WTC11 (cell line): ENCODE measurements around the gene CHN1. TPM values are rescaled to one million over a fixed set of nuclear protein-coding genes. Genes with fewer than 3 reads are reported as not detected.

Source experiments
- ATAC-seq: fragments of 200-7000 bp; cut with Tn5 transposase; 2 replicates; pipeline ENCODE4 v1.10.0; 2021; ENCODE audit warnings: mild to moderate bottlenecking, moderate library complexity
- CTCF ChIA-PET: fragments of 300-600 bp; sonication (Branson Sonifier 250); formaldehyde crosslinking; loops from one replicate; lab custom pipeline; 2021; ENCODE audit warnings: antibody characterized with exemption; lab: Charles Lee
- POLR2A ChIA-PET: fragments of 350-600 bp; sonication (Branson Sonifier 250); formaldehyde crosslinking; loops from one replicate; lab custom pipeline; 2021; ENCODE audit warnings: antibody characterized with exemption; lab: Charles Lee
- DNase-seq: peaks from one replicate; pipeline ENCODE4 v3.0.0; 2021; ENCODE audit warnings: low spot score
- H3K27ac Mint-ChIP-seq: 2 replicates; pipeline ENCODE4 v1.8.0; 2021; ENCODE audit warnings: mixed read lengths
- H3K27me3 Mint-ChIP-seq: 2 replicates; pipeline ENCODE4 v1.8.0; 2021; ENCODE audit warnings: low read depth, mild to moderate bottlenecking, moderate library complexity, mixed read lengths
- H3K36me3 Mint-ChIP-seq: 2 replicates; pipeline ENCODE4 v1.8.0; 2021; ENCODE audit warnings: mixed read lengths
- H3K4me1 Mint-ChIP-seq: 2 replicates; pipeline ENCODE4 v1.8.0; 2022; ENCODE audit warnings: mixed read lengths
- H3K4me3 Mint-ChIP-seq: 2 replicates; pipeline ENCODE4 v1.8.0; 2021; ENCODE audit warnings: mild to moderate bottlenecking, moderate library complexity, mixed read lengths
- H3K9me3 Mint-ChIP-seq: 2 replicates; pipeline ENCODE4 v1.8.0; 2021; ENCODE audit warnings: mixed read lengths
- CREB1 ChIP-seq: sonication (generic); formaldehyde crosslinking; IDR thresholded peaks from 2 replicates; pipeline ENCODE4 v1.8.0; 2023; ENCODE audit warnings: mild to moderate bottlenecking, missing genetic modification reagents
- CREM ChIP-seq: sonication (generic); formaldehyde crosslinking; IDR thresholded peaks from 2 replicates; pipeline ENCODE4 v1.8.1; 2022; ENCODE audit warnings: mild to moderate bottlenecking, missing genetic modification reagents, moderate library complexity
- ELF4 ChIP-seq: sonication (generic); formaldehyde crosslinking; IDR thresholded peaks from 2 replicates; pipeline ENCODE4 v1.8.1; 2022; ENCODE audit warnings: low read depth, mild to moderate bottlenecking, moderate library complexity, missing genetic modification reagents
- ETV6 ChIP-seq: sonication (generic); formaldehyde crosslinking; IDR thresholded peaks from 2 replicates; pipeline ENCODE4 v1.8.1; 2022; ENCODE audit warnings: mild to moderate bottlenecking, missing genetic modification reagents
- GRHL2 ChIP-seq: fragments of 250-450 bp; sonication (Bioruptor Pico); IDR thresholded peaks from 2 replicates; pipeline ENCODE4 v1.8.0; 2022; ENCODE audit warnings: mild to moderate bottlenecking, moderate library complexity; ENCODE audit not compliant: insufficient replicate concordance, severe bottlenecking
- NFYB ChIP-seq: sonication (generic); formaldehyde crosslinking; conservative IDR thresholded peaks from 2 replicates; pipeline ENCODE4 v1.8.0; 2022; ENCODE audit warnings: low read depth, missing genetic modification reagents
- NR2C2 ChIP-seq: sonication (generic); formaldehyde crosslinking; IDR thresholded peaks from 2 replicates; pipeline ENCODE4 v1.8.0; 2022; ENCODE audit warnings: mild to moderate bottlenecking, missing genetic modification reagents
- SP1 ChIP-seq: sonication (generic); formaldehyde crosslinking; conservative IDR thresholded peaks from 2 replicates; pipeline ENCODE4 v1.8.1; 2022; ENCODE audit warnings: missing genetic modification reagents
- TCF7 ChIP-seq: sonication (generic); formaldehyde crosslinking; IDR thresholded peaks from 2 replicates; pipeline ENCODE4 v1.8.0; 2022; ENCODE audit warnings: mild to moderate bottlenecking, low read depth, missing genetic modification reagents, moderate library complexity
- TEAD4 ChIP-seq: sonication (generic); formaldehyde crosslinking; IDR thresholded peaks from 2 replicates; pipeline ENCODE4 v1.8.0; 2022; ENCODE audit warnings: mild to moderate bottlenecking, missing genetic modification reagents
- ZNF121 ChIP-seq: sonication (generic); formaldehyde crosslinking; IDR thresholded peaks from 2 replicates; pipeline ENCODE4 v1.8.0; 2023; ENCODE audit warnings: missing genetic modification reagents
- ZNF138 ChIP-seq: sonication (generic); formaldehyde crosslinking; conservative IDR thresholded peaks from 2 replicates; pipeline ENCODE4 v1.8.1; 2022; ENCODE audit warnings: mild to moderate bottlenecking, moderate library complexity, missing genetic modification reagents
- total RNA-seq: library from RNA; stranded (reverse); gene quantifications from 3 replicates; pipeline ENCODE4 v1.2.3, GENCODE V29; 2021
- TF ChIP-seq, protein P1 (sequence below): fragments of 200-600 bp; IDR thresholded peaks from 2 replicates; pipeline ENCODE4 v1.8.0; 2022; ENCODE audit warnings: antibody characterized with exemption
- TF ChIP-seq, protein P2 (sequence below): sonication (generic); formaldehyde crosslinking; IDR thresholded peaks from 2 replicates; pipeline ENCODE4 v1.8.0; 2022; ENCODE audit warnings: mild to moderate bottlenecking, missing genetic modification reagents
- TF ChIP-seq, protein P3 (sequence below): sonication (generic); formaldehyde crosslinking; IDR thresholded peaks from 2 replicates; pipeline ENCODE4 v1.8.1; 2023; ENCODE audit warnings: mild to moderate bottlenecking, missing genetic modification reagents
- TF ChIP-seq, protein P4 (sequence below): sonication (generic); formaldehyde crosslinking; conservative IDR thresholded peaks from 2 replicates; pipeline ENCODE4 v1.8.1; 2023; ENCODE audit warnings: mild to moderate bottlenecking, low read depth, missing genetic modification reagents, moderate library complexity
- TF ChIP-seq, protein P5 (sequence below): sonication (generic); formaldehyde crosslinking; IDR thresholded peaks from 2 replicates; pipeline ENCODE4 v1.8.1; 2023; ENCODE audit warnings: mild to moderate bottlenecking, missing genetic modification reagents, moderate library complexity
- TF ChIP-seq, protein P6 (sequence below): fragments of 250-450 bp; sonication (Bioruptor Pico); IDR thresholded peaks from 2 replicates; pipeline ENCODE4 v1.9.0; 2021; ENCODE audit warnings: moderate library complexity, mild to moderate bottlenecking, inconsistent platforms, borderline replicate concordance
- TF ChIP-seq, protein P7 (sequence below): sonication (generic); formaldehyde crosslinking; IDR thresholded peaks from 2 replicates; pipeline ENCODE4 v1.8.0; 2022; ENCODE audit warnings: mild to moderate bottlenecking, missing genetic modification reagents
- TF ChIP-seq, protein P8 (sequence below): sonication (generic); formaldehyde crosslinking; IDR thresholded peaks from 2 replicates; pipeline ENCODE4 v1.8.1; 2022; ENCODE audit warnings: low read depth, mild to moderate bottlenecking, moderate library complexity, missing genetic modification reagents, borderline replicate concordance
- TF ChIP-seq, protein P9 (sequence below): fragments of 250-450 bp; sonication (Bioruptor Pico); IDR thresholded peaks from 2 replicates; pipeline ENCODE4 v1.9.0; 2021; ENCODE audit warnings: mild to moderate bottlenecking

CHN1 gene
- total RNA-seq, 1 experiment from 2014 or later: 30.0 TPM

DNA sequence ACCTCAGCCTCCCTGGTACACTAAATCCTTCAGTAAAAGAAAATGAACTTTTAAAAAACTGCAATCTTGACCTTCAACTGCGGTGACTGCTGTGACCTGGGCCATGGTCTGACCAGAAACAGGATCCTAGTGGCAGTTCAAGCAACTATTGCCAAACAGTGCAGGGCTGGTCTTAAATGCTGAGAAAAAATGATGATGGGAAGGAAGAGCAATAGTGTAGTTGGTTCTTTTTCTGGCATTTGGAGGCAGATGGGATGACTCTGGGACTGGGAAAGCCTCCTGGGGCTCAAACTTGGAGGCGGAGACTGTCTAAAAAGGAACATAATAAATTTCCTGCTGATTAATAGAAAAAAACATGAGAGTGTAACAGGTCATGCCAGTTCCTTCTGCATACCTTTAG, 45.4 kb downstream of the CHN1 start:
- Mint-ChIP-seq H3K36me3 (peaks cover 9% of the 10 kb centered on the region), H3K4me1 (peaks cover 42% of the 10 kb centered on the region), H3K27me3 (no peaks in the 10 kb centered on the region), H3K4me3 (no peak overlapping the region), H3K9me3 (peaks cover 10% of the 10 kb centered on the region), H3K27ac (peak overlapping the region; percentile 85)
- ChIA-PET CTCF (no interaction called here), POLR2A (no interaction called here)
- TF ChIP-seq, protein P1, sequence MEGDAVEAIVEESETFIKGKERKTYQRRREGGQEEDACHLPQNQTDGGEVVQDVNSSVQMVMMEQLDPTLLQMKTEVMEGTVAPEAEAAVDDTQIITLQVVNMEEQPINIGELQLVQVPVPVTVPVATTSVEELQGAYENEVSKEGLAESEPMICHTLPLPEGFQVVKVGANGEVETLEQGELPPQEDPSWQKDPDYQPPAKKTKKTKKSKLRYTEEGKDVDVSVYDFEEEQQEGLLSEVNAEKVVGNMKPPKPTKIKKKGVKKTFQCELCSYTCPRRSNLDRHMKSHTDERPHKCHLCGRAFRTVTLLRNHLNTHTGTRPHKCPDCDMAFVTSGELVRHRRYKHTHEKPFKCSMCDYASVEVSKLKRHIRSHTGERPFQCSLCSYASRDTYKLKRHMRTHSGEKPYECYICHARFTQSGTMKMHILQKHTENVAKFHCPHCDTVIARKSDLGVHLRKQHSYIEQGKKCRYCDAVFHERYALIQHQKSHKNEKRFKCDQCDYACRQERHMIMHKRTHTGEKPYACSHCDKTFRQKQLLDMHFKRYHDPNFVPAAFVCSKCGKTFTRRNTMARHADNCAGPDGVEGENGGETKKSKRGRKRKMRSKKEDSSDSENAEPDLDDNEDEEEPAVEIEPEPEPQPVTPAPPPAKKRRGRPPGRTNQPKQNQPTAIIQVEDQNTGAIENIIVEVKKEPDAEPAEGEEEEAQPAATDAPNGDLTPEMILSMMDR: no peak
- no peak for DNase-seq
- peak; percentile 17 for ATAC-seq

DNA sequence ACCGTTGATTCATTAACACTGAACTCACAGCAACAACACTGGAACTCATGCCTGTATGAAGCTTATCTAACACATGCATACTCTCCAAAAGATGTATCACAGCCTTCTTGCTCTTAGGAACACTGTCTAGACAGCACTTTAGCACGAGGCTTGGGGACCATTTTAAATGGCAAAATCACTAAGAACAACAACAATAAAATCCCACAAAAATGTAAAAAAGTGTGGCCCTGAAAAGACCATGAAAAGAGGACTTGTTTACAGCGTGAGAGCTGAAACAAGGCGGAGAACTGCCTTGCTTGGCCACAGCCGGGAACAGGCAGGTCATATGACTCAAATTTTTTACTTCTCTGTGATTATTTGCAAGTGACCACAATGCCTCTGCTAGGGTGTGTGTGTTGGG, 48.1 kb downstream of the CHN1 start:
- CTCF ChIA-PET: no interaction called here
- H3K4me3 Mint-ChIP-seq: no peak overlapping the region
- TF ChIP-seq, protein P2, sequence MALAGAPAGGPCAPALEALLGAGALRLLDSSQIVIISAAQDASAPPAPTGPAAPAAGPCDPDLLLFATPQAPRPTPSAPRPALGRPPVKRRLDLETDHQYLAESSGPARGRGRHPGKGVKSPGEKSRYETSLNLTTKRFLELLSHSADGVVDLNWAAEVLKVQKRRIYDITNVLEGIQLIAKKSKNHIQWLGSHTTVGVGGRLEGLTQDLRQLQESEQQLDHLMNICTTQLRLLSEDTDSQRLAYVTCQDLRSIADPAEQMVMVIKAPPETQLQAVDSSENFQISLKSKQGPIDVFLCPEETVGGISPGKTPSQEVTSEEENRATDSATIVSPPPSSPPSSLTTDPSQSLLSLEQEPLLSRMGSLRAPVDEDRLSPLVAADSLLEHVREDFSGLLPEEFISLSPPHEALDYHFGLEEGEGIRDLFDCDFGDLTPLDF (CRISPR knock-in tag): no peak
- no peak for TF ChIP-seq CREB1 (CRISPR knock-in tag)
- TF ChIP-seq SP1: no peak
- no peak for TF ChIP-seq TCF7 (CRISPR knock-in tag)
- no peak for TF ChIP-seq CREM (CRISPR knock-in tag)
- TF ChIP-seq, protein P3, sequence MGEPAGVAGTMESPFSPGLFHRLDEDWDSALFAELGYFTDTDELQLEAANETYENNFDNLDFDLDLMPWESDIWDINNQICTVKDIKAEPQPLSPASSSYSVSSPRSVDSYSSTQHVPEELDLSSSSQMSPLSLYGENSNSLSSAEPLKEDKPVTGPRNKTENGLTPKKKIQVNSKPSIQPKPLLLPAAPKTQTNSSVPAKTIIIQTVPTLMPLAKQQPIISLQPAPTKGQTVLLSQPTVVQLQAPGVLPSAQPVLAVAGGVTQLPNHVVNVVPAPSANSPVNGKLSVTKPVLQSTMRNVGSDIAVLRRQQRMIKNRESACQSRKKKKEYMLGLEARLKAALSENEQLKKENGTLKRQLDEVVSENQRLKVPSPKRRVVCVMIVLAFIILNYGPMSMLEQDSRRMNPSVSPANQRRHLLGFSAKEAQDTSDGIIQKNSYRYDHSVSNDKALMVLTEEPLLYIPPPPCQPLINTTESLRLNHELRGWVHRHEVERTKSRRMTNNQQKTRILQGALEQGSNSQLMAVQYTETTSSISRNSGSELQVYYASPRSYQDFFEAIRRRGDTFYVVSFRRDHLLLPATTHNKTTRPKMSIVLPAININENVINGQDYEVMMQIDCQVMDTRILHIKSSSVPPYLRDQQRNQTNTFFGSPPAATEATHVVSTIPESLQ (CRISPR knock-in tag): no peak
- no peak for TF ChIP-seq ELF4
- no peak for TF ChIP-seq NR2C2
- TF ChIP-seq, protein P4, sequence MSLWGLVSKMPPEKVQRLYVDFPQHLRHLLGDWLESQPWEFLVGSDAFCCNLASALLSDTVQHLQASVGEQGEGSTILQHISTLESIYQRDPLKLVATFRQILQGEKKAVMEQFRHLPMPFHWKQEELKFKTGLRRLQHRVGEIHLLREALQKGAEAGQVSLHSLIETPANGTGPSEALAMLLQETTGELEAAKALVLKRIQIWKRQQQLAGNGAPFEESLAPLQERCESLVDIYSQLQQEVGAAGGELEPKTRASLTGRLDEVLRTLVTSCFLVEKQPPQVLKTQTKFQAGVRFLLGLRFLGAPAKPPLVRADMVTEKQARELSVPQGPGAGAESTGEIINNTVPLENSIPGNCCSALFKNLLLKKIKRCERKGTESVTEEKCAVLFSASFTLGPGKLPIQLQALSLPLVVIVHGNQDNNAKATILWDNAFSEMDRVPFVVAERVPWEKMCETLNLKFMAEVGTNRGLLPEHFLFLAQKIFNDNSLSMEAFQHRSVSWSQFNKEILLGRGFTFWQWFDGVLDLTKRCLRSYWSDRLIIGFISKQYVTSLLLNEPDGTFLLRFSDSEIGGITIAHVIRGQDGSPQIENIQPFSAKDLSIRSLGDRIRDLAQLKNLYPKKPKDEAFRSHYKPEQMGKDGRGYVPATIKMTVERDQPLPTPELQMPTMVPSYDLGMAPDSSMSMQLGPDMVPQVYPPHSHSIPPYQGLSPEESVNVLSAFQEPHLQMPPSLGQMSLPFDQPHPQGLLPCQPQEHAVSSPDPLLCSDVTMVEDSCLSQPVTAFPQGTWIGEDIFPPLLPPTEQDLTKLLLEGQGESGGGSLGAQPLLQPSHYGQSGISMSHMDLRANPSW (CRISPR knock-in tag): no peak
- TF ChIP-seq, protein P5, sequence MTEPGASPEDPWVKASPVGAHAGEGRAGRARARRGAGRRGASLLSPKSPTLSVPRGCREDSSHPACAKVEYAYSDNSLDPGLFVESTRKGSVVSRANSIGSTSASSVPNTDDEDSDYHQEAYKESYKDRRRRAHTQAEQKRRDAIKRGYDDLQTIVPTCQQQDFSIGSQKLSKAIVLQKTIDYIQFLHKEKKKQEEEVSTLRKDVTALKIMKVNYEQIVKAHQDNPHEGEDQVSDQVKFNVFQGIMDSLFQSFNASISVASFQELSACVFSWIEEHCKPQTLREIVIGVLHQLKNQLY (CRISPR knock-in tag): no peak
- no peak for TF ChIP-seq GRHL2 (CRISPR knock-in tag)
- TF ChIP-seq, protein P6, sequence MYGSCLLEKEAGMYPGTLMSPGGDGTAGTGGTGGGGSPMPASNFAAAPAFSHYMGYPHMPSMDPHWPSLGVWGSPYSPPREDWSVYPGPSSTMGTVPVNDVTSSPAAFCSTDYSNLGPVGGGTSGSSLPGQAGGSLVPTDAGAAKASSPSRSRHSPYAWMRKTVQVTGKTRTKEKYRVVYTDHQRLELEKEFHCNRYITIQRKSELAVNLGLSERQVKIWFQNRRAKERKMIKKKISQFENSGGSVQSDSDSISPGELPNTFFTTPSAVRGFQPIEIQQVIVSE (CRISPR knock-in tag): no peak
- TF ChIP-seq TEAD4 (CRISPR knock-in tag): no peak
- TF ChIP-seq, protein P7, sequence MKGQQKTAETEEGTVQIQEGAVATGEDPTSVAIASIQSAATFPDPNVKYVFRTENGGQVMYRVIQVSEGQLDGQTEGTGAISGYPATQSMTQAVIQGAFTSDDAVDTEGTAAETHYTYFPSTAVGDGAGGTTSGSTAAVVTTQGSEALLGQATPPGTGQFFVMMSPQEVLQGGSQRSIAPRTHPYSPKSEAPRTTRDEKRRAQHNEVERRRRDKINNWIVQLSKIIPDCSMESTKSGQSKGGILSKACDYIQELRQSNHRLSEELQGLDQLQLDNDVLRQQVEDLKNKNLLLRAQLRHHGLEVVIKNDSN: no peak
- TF ChIP-seq, protein P8, sequence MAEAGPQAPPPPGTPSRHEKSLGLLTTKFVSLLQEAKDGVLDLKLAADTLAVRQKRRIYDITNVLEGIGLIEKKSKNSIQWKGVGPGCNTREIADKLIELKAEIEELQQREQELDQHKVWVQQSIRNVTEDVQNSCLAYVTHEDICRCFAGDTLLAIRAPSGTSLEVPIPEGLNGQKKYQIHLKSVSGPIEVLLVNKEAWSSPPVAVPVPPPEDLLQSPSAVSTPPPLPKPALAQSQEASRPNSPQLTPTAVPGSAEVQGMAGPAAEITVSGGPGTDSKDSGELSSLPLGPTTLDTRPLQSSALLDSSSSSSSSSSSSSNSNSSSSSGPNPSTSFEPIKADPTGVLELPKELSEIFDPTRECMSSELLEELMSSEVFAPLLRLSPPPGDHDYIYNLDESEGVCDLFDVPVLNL (CRISPR knock-in tag): no peak
- TF ChIP-seq, protein P9, sequence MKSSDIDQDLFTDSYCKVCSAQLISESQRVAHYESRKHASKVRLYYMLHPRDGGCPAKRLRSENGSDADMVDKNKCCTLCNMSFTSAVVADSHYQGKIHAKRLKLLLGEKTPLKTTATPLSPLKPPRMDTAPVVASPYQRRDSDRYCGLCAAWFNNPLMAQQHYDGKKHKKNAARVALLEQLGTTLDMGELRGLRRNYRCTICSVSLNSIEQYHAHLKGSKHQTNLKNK (CRISPR knock-in tag): no peak
- TF ChIP-seq NFYB (CRISPR knock-in tag): no peak
- TF ChIP-seq ETV6: no peak
- no peak for TF ChIP-seq ZNF121 (CRISPR knock-in tag)
- TF ChIP-seq ZNF138 (CRISPR knock-in tag): no peak
- TF ChIP-seq, all 79 proteins: peak for 0
- POLR2A ChIA-PET: no interaction called here
- no peak for DNase-seq
- Mint-ChIP-seq H3K27ac (peak overlapping the region; percentile 77), H3K27me3 (no peaks in the 10 kb centered on the region), H3K9me3 (peaks cover 10% of the 10 kb centered on the region), H3K4me1 (peaks cover 45% of the 10 kb centered on the region), H3K36me3 (peaks cover 9% of the 10 kb centered on the region)
- ATAC-seq: no peak
